CD4-positive, alpha-beta T cell (primary cell): ENCODE measurements around the gene RPTOR. TPM values are rescaled to one million over a fixed set of nuclear protein-coding genes. Genes with fewer than 3 reads are reported as not detected.

Source experiments
- ATAC-seq: fragments of 200-7000 bp; cut with Tn5 transposase; one replicate; pipeline ENCODE4 v1.10.0; 2022; ENCODE audit warnings: mild to moderate bottlenecking; ENCODE audit not compliant: poor library complexity
- CTCF ChIA-PET: fragments of 350-600 bp; sonication (Branson Sonifier 250); formaldehyde crosslinking; loops from one replicate; lab custom pipeline; 2021; ENCODE audit warnings: antibody characterized with exemption, inconsistent platforms; lab: Charles Lee
- POLR2A ChIA-PET: fragments of 350-600 bp; sonication (Branson Sonifier 250); formaldehyde crosslinking; loops from one replicate; lab custom pipeline; 2021; ENCODE audit warnings: antibody characterized with exemption, inconsistent platforms; lab: Charles Lee
- DNase-seq, 14 experiments: peaks; one replicate each; pipeline ENCODE4 v3.0.0-alpha.2; 2013 to 2020; ENCODE audit warnings: mixed read lengths in 2 of 14
- H3K27ac ChIP-seq, 2 donors: one replicate each; pipeline versions ENCODE4 v1.5.1 to v1.7.0; 2013; ENCODE audit warnings: low read length in 2 of 2, low read depth in 1 of 2, mild to moderate bottlenecking in 1 of 2
- H3K27me3 ChIP-seq, 2 experiments: 1 replicate in 1 of 2; 2 replicates in 1 of 2; pipeline versions ENCODE4 v1.6.1 to v1.7.0; 2013; ENCODE audit warnings: low read length in 2 of 2, control low read depth in 1 of 2, mild to moderate bottlenecking in 1 of 2, moderate library complexity in 1 of 2; ENCODE audit not compliant: insufficient read depth in 2 of 2, control insufficient read depth in 1 of 2
- H3K36me3 ChIP-seq: one replicate; pipeline ENCODE4 v1.6.1; 2013; ENCODE audit warnings: low read length, control low read depth; ENCODE audit not compliant: insufficient read depth
- H3K4me1 ChIP-seq: one replicate; pipeline ENCODE4 v1.6.1; 2013; ENCODE audit warnings: low read length, control low read depth; ENCODE audit not compliant: insufficient read depth
- H3K4me3 ChIP-seq: one replicate; pipeline ENCODE4 v1.5.1; 2013; ENCODE audit warnings: mild to moderate bottlenecking, low read length, moderate library complexity
- H3K9me3 ChIP-seq, 2 experiments: 1 replicate in 1 of 2; 2 replicates in 1 of 2; pipeline versions ENCODE4 v1.6.1 to v1.7.0; 2013; ENCODE audit warnings: low read length in 2 of 2, mild to moderate bottlenecking in 2 of 2, control low read depth in 1 of 2, moderate library complexity in 1 of 2; ENCODE audit not compliant: control insufficient read depth in 1 of 2, insufficient read depth in 1 of 2
- H3K27ac Mint-ChIP-seq: one replicate; pipeline ENCODE4 v1.8.0; 2020; ENCODE audit warnings: mixed read lengths
- H3K27me3 Mint-ChIP-seq: one replicate; pipeline ENCODE4 v1.8.0; 2021; ENCODE audit warnings: mixed read lengths
- H3K36me3 Mint-ChIP-seq: one replicate; pipeline ENCODE4 v1.8.0; 2021; ENCODE audit warnings: low read depth, mixed read lengths
- H3K4me1 Mint-ChIP-seq: one replicate; pipeline ENCODE4 v1.8.0; 2021; ENCODE audit warnings: low read depth, mixed read lengths
- H3K4me3 Mint-ChIP-seq: one replicate; pipeline ENCODE4 v1.8.0; 2020; ENCODE audit warnings: mild to moderate bottlenecking, mixed read lengths
- H3K9me3 Mint-ChIP-seq: one replicate; pipeline ENCODE4 v1.8.0; 2020; ENCODE audit warnings: mixed read lengths
- intact Hi-C, 2 experiments: fragments of 100-400 bp; cut with DNase I in 1 of 2; cut with micrococcal nuclease in 1 of 2; formaldehyde crosslinking; loops; one replicate each; pipeline versions ENCODE4 v1.15.1 to v1.9.0; 2023 to 2025; cut with DNase I, micrococcal nuclease
- total RNA-seq, 174 experiments: library from RNA in 2 of 174; stranded (reverse) in 2 of 174; gene quantifications; one replicate each; pipeline ENCODE4 v1.2.3 and lab custom pipeline; 2021 to 2026
- TF ChIP-seq, protein P1 (sequence below): fragments of 200-600 bp; IDR thresholded peaks from one replicate; pipeline ENCODE4 v1.8.0; 2022; ENCODE audit warnings: antibody characterized with exemption, mild to moderate bottlenecking

The RPTOR gene
- total RNA-seq, 2 experiments from 2014 or later: 45.0 to 47.1 TPM

DNA sequence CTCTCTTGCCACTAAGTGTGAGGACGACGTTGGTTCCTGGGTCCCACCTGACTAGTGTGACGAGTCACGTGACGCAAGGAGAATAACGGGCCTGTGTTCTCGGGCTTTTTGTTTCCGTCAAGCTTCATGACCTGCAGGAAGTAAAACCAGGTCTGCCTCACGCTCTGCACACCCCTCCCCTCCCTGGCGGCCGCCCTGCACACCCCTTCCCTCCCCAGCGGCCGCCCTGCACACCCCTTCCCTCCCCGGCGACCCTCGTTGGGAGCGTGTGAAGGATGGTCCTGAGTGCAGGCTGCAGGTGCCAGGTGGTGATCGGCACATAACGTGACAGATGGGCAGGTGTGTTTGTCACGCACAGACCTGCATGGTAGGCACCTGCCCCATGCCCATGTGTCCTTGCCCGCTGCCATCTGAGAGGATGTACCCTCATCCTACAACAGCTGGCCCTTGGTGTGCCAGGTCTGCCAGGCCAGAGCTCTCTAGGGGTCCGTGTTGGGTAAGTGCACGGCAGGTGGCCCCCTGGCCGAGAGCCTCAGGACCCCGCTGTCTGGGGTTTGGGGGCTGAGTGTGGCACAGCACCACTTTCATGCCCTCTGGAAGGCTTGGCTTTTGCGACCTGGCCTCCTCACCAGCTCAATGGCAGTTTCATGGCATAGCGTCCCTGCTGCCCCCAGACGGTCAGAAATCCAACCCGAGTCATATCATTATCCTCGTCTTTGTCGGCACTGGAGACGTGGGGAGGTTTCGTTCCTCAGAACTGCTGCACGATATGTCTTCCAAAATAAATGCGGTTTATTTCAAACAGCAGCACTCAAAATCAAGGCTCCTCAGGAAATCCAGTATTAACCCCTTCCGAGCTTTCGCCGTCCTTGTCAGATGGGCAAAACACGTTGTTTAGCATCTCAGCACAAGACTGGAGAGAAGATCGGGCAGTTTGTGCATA lies 255.2 kb downstream of the RPTOR start:
- no peak overlapping the region for H3K4me3 Mint-ChIP-seq
- DNase-seq: peak in 1 of 14 experiments; percentile 10
- Histone ChIP-seq H3K36me3 (peaks cover 11% of the 10 kb centered on the region), H3K9me3 (no peaks in the 10 kb centered on the region), H3K27me3 (no peaks in the 10 kb centered on the region), H3K4me1 (no peaks in the 10 kb centered on the region), H3K27ac (no peak overlapping the region), H3K4me3 (no peak overlapping the region)
- no peaks in the 10 kb centered on the region for H3K27me3 Mint-ChIP-seq
- CTCF ChIA-PET: no interaction called here
- POLR2A ChIA-PET: interaction anchor here (1.1 to 1.4 kb wide), 2 partner anchors 8 kb away, joined by 3 to 4 read pairs; no protein-coding TSS in a partner anchor
- no peak overlapping the region for H3K27ac Mint-ChIP-seq
- no peak for ATAC-seq
- TF ChIP-seq, protein P1, sequence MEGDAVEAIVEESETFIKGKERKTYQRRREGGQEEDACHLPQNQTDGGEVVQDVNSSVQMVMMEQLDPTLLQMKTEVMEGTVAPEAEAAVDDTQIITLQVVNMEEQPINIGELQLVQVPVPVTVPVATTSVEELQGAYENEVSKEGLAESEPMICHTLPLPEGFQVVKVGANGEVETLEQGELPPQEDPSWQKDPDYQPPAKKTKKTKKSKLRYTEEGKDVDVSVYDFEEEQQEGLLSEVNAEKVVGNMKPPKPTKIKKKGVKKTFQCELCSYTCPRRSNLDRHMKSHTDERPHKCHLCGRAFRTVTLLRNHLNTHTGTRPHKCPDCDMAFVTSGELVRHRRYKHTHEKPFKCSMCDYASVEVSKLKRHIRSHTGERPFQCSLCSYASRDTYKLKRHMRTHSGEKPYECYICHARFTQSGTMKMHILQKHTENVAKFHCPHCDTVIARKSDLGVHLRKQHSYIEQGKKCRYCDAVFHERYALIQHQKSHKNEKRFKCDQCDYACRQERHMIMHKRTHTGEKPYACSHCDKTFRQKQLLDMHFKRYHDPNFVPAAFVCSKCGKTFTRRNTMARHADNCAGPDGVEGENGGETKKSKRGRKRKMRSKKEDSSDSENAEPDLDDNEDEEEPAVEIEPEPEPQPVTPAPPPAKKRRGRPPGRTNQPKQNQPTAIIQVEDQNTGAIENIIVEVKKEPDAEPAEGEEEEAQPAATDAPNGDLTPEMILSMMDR: no peak
- peaks cover 35% of the 10 kb centered on the region for H3K36me3 Mint-ChIP-seq
- intact Hi-C loops: no loop called here
- no peaks in the 10 kb centered on the region for H3K9me3 Mint-ChIP-seq
- peaks cover 10% of the 10 kb centered on the region for H3K4me1 Mint-ChIP-seq

DNA sequence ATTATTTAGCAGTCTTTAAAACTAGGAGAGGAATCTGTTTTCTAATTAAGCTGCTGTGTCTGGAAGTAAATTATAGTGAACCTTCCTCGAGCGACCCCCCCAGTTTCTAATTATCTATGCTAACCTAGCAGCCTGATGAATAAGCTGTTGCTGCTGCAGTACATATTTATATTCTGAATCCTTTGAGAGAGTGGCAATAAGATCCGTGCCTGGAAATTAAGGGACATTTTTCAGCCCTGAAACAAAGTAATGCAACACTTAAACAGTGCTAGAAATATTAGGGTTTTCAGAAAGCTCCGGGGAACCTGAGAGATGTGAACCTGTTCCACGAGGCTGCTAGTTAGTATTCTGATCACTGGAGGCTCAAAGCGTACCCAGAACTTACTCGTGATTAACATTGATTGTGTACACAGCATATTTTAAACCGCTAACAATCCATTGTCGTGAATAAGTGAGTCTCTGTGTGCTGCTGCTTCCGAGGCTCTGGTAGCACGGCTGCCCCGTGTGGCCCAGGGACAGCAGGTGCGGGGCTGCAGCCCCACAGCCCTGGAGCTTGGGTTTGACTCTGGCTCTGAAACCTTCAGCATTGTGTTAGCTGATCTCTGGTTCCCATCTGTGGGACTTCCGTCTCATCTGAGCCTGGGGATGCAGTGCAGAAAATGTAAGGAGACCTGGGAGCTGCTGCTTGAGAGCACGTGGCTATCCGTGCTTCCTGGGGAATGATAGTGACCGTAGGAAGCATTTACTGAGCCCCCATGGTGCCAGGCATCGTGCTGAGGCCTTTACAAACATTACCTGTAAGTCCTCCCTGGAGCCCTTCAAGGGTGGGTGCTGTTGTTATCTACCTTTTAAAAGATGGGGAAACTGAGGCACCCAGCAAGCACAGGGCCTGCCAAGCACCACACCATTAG lies 256.1 kb downstream of the RPTOR start:
- peaks cover 10% of the 10 kb centered on the region for H3K4me1 Mint-ChIP-seq
- H3K4me3 Mint-ChIP-seq: no peak overlapping the region
- ChIA-PET POLR2A (interaction anchor here (1.4 kb wide), 1 partner anchor 9 kb away, joined by 4 read pairs; no protein-coding TSS in a partner anchor), CTCF (no interaction called here)
- no peak overlapping the region for H3K27ac Mint-ChIP-seq
- no peak overlapping the region for H3K27ac ChIP-seq
- no peaks in the 10 kb centered on the region for H3K4me1 ChIP-seq
- DNase-seq (no peak), ATAC-seq (no peak)
- H3K36me3 Mint-ChIP-seq: peaks cover 33% of the 10 kb centered on the region
- H3K9me3 ChIP-seq: no peaks in the 10 kb centered on the region
- peaks cover 11% of the 10 kb centered on the region for H3K36me3 ChIP-seq
- no peaks in the 10 kb centered on the region for H3K9me3 Mint-ChIP-seq
- H3K27me3 ChIP-seq: no peaks in the 10 kb centered on the region
- TF ChIP-seq, protein P1: no peak
- intact Hi-C loops: no loop called here
- no peak overlapping the region for H3K4me3 ChIP-seq
- H3K27me3 Mint-ChIP-seq: no peaks in the 10 kb centered on the region

DNA sequence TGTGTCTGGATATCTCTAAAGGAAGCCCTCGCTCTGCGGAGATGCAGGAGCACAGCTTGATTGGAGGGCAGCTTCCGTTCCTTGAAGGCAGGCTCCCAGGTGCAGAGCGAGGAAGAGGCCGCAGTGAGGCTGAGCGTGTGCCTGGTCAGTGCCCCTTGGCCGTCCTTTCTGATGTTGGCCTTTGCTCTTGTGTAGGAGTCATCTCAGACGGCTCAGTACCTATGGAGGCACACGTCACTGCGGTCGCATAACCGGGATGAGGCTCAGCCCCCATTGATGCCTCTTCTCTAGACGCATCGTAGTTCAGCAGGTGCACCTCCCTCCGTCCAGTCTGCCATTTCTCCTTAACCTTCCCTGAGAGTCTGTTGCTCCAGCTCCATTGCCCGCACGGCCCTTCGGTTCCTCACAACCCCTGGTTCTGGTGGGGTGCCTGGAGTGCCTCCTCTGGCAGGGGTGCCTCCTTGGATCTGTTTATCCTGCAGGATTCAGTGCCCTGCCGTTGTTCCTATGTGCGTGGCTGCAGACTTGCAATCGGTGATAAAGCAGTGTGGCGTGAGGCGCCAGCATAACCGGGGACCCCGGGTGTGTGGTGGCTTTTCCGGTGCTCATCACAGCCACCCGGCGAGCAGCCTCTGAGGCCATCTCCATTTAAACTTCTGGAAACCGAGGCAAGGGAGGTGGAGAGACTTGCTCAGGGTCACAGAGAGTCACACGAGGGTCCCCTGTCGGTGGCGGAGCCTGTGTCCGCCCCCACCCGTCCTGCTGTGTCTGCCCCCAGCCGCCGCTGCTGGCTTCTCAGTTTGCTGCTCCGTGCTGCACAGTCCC lies 258.2 kb downstream of the RPTOR start:
- TF ChIP-seq, protein P1: no peak
- Histone ChIP-seq H3K27ac (no peak overlapping the region), H3K36me3 (peaks cover 10% of the 10 kb centered on the region), H3K27me3 (no peaks in the 10 kb centered on the region), H3K4me3 (no peak overlapping the region), H3K9me3 (peaks cover 4 to 9% of the 10 kb centered on the region in 2 experiments), H3K4me1 (no peaks in the 10 kb centered on the region)
- POLR2A ChIA-PET: no interaction called here
- CTCF ChIA-PET: no interaction called here
- Mint-ChIP-seq H3K9me3 (peaks cover 2% of the 10 kb centered on the region), H3K4me3 (no peak overlapping the region), H3K4me1 (peaks cover 10% of the 10 kb centered on the region), H3K27ac (no peak overlapping the region), H3K27me3 (no peaks in the 10 kb centered on the region), H3K36me3 (peaks cover 34% of the 10 kb centered on the region)
- intact Hi-C loops: no loop called here
- ATAC-seq: no peak
- DNase-seq: peak in 1 of 14 experiments; percentile 26
